GM12891 (cell line): Measurements from ENCODE around the gene EHMT2.

ENCODE experiments used
- POLR2A ChIP-seq: IDR thresholded peaks from 2 replicates; pipeline ENCODE4 v1.6.1; 2011; ENCODE audit warnings: low read depth, low read length, control low read depth
- POLR2AphosphoS5 ChIP-seq: IDR thresholded peaks from 2 replicates; pipeline ENCODE4 v1.6.1; 2011; ENCODE audit warnings: low read depth, low read length, control low read depth
- POU2F2 ChIP-seq: IDR thresholded peaks from 2 replicates; pipeline ENCODE4 v1.6.1; 2011; ENCODE audit warnings: low read depth, mild to moderate bottlenecking, control low read depth, low read length, moderate library complexity
- SPI1 ChIP-seq: IDR thresholded peaks from 2 replicates; pipeline ENCODE4 v1.6.1; 2011; ENCODE audit warnings: low read depth, low read length, control low read depth
- TAF1 ChIP-seq: IDR thresholded peaks from 2 replicates; pipeline ENCODE4 v1.6.1; 2011; ENCODE audit warnings: low read depth, low read length, control low read depth

DNA sequence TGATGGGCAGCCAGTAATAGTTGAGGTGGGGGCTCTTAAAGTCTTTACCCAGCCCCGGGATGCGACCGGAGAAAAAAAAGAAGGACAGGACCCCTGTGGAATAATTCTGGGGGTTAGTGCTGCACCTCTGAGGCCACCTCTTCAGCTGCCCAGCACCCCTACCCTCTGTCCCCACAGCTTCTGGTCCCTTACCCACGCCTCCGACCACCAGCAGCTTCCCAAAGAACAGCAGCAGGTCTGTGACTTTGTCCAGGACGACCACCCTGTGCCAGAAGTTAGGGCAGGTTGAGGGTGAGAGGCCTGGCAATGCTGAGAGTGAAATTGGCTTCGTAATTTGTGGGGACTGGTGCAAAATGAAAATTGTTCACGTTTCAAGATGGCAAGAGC, 32.7 kb downstream of the EHMT2 start:
- TF ChIP-seq POLR2A (no peak), POLR2AphosphoS5 (no peak), TAF1 (no peak), SPI1 (no peak), POU2F2 (no peak)
